ENCODE measurements around the gene HOOK2.
A peak's percentile ranks its signal among the peaks of the same experiment; 100 is the strongest.

Gene HOOK2

GRCh38 chr19:12767666-12768065 is 7.7 kb downstream of the HOOK2 start:
- Histone ChIP-seq H3K27me3 (ENCODE audit: insufficient read depth, low read length, poor library complexity, severe bottlenecking) (no peaks in the 10 kb centered on the region), H3K9me3 (ENCODE audit: insufficient read depth, low read depth, low read length) (no peaks in the 10 kb centered on the region), H3K79me2 (ENCODE audit: insufficient read depth, low read length) (no peaks in the 10 kb centered on the region), H3K36me3 (ENCODE audit: insufficient read depth, low read length) (no peaks in the 10 kb centered on the region), H4K20me1 (ENCODE audit: insufficient read depth, low read length, poor library complexity, severe bottlenecking) (no peaks in the 10 kb centered on the region), H2AFZ (ENCODE audit: low read length) (no peak overlapping the region), H3F3A (ENCODE audit: low read depth) (no peaks in the 10 kb centered on the region), H3K4me2 (ENCODE audit: low read depth, low read length, poor library complexity, severe bottlenecking) (no peak overlapping the region), H3K9ac (ENCODE audit: low read depth, low read length, poor library complexity, severe bottlenecking) (no peak overlapping the region), H3K4me1 (ENCODE audit: insufficient read depth, low read length, poor library complexity, severe bottlenecking) (no peaks in the 10 kb centered on the region), H3K9me2 (replicated peaks; ENCODE audit: low read depth, low read length) (no peaks in the 10 kb centered on the region), H3K4me3 (ENCODE audit: low read length, poor library complexity, severe bottlenecking) (no peak overlapping the region)
- no peak for TF ChIP-seq CTCF (conservative IDR thresholded peaks at IDR 0.05; ENCODE audit: low read length)
- no peak for TF ChIP-seq EZH2phosphoT487 (IDR thresholded peaks at IDR 0.05; ENCODE audit: borderline replicate concordance)

- Histone ChIP-seq H4K20me1 (ENCODE audit: insufficient read depth, low read length, poor library complexity, severe bottlenecking) (no peaks in the 10 kb centered on the region), H3K9me3 (ENCODE audit: insufficient read depth, low read depth, low read length) (no peaks in the 10 kb centered on the region), H3F3A (ENCODE audit: low read depth) (no peaks in the 10 kb centered on the region), H3K79me2 (ENCODE audit: insufficient read depth, low read length) (no peaks in the 10 kb centered on the region), H3K27me3 (ENCODE audit: insufficient read depth, low read length, poor library complexity, severe bottlenecking) (no peaks in the 10 kb centered on the region), H2AFZ (ENCODE audit: low read length) (no peak overlapping the region), H3K9ac (ENCODE audit: low read depth, low read length, poor library complexity, severe bottlenecking) (no peak overlapping the region), H3K4me2 (ENCODE audit: low read depth, low read length, poor library complexity, severe bottlenecking) (no peak overlapping the region), H3K36me3 (ENCODE audit: insufficient read depth, low read length) (no peaks in the 10 kb centered on the region), H3K4me1 (ENCODE audit: insufficient read depth, low read length, poor library complexity, severe bottlenecking) (no peaks in the 10 kb centered on the region), H3K9me2 (replicated peaks; ENCODE audit: low read depth, low read length) (no peaks in the 10 kb centered on the region), H3K4me3 (ENCODE audit: low read length, poor library complexity, severe bottlenecking) (no peak overlapping the region)
- TF ChIP-seq EZH2phosphoT487 (IDR thresholded peaks at IDR 0.05; ENCODE audit: borderline replicate concordance) (no peak), CTCF (conservative IDR thresholded peaks at IDR 0.05; ENCODE audit: low read length) (no peak)
Measured at GRCh38 chr19:12767150-12767549, 8.2 kb downstream of the HOOK2 start.

- no peaks in the 10 kb centered on the region for H3K4me1 ChIP-seq (ENCODE audit: insufficient read depth, low read length, poor library complexity, severe bottlenecking)
- no peaks in the 10 kb centered on the region for H3F3A ChIP-seq (ENCODE audit: low read depth)
- peak overlapping the region; percentile 65 for H3K4me3 ChIP-seq (ENCODE audit: low read length, poor library complexity, severe bottlenecking)
- no peak overlapping the region for H3K9ac ChIP-seq (ENCODE audit: low read depth, low read length, poor library complexity, severe bottlenecking)
- no peaks in the 10 kb centered on the region for H3K27me3 ChIP-seq (ENCODE audit: insufficient read depth, low read length, poor library complexity, severe bottlenecking)
- TF ChIP-seq EZH2phosphoT487 (IDR thresholded peaks at IDR 0.05; ENCODE audit: borderline replicate concordance): no peak
- peak; percentile 55 for TF ChIP-seq CTCF (conservative IDR thresholded peaks at IDR 0.05; ENCODE audit: low read length)
- H3K4me2 ChIP-seq (ENCODE audit: low read depth, low read length, poor library complexity, severe bottlenecking): peak overlapping the region; percentile 59
- H4K20me1 ChIP-seq (ENCODE audit: insufficient read depth, low read length, poor library complexity, severe bottlenecking): no peaks in the 10 kb centered on the region
- H3K79me2 ChIP-seq (ENCODE audit: insufficient read depth, low read length): no peaks in the 10 kb centered on the region
- no peaks in the 10 kb centered on the region for H3K9me2 ChIP-seq (replicated peaks; ENCODE audit: low read depth, low read length)
- no peaks in the 10 kb centered on the region for H3K9me3 ChIP-seq (ENCODE audit: insufficient read depth, low read depth, low read length)
- no peaks in the 10 kb centered on the region for H3K36me3 ChIP-seq (ENCODE audit: insufficient read depth, low read length)
- H2AFZ ChIP-seq (ENCODE audit: low read length): peak overlapping the region; percentile 28; the same call in 1 of the 2 replicates
Measured at GRCh38 chr19:12766051-12766521, 9.3 kb downstream of the HOOK2 start.
